Activated T-cell treated with anti-CD3 and anti-CD28 coated beads, Interleukin-2, amount 50 U/mL, for 72 hours (primary cell): ENCODE measurements around the gene GET4. TPM values are rescaled to one million over a fixed set of nuclear protein-coding genes. Genes with fewer than 3 reads are reported as not detected.

Experiments
- ATAC-seq, 2 donors: fragments of 150-1000 bp; cut with Tn5 transposase; replicated peaks in 1 of 2; 2 replicates each; pipeline ENCODE4 v1.10.0; 2021; ENCODE audit warnings: moderate library complexity in 2 of 2, mild to moderate bottlenecking in 1 of 2
- DNase-seq, 2 donors: peaks; one replicate each; pipeline ENCODE4 v3.0.0; 2021 to 2022; ENCODE audit warnings: mixed read lengths in 1 of 2
- H3K27ac Mint-ChIP-seq: one replicate; pipeline ENCODE4 v1.8.0; 2022; ENCODE audit warnings: mild to moderate bottlenecking, moderate library complexity, mixed read lengths
- H3K27me3 Mint-ChIP-seq: one replicate; pipeline ENCODE4 v1.8.0; 2022; ENCODE audit warnings: low read depth, mixed read lengths
- H3K36me3 Mint-ChIP-seq, 2 donors: one replicate each; pipeline ENCODE4 v1.8.0; 2022; ENCODE audit warnings: mixed read lengths in 2 of 2, mild to moderate bottlenecking in 1 of 2; ENCODE audit not compliant: insufficient read depth in 2 of 2
- H3K4me1 Mint-ChIP-seq: one replicate; pipeline ENCODE4 v1.8.0; 2022; ENCODE audit warnings: low read depth, mixed read lengths
- H3K4me3 Mint-ChIP-seq, 2 donors: one replicate each; pipeline ENCODE4 v1.8.0; 2022; ENCODE audit warnings: mild to moderate bottlenecking in 2 of 2, mixed read lengths in 2 of 2, moderate library complexity in 2 of 2
- H3K9me3 Mint-ChIP-seq, 2 donors: one replicate each; pipeline ENCODE4 v1.8.0; 2022; ENCODE audit warnings: mixed read lengths in 2 of 2
- total RNA-seq, 2 donors: library from RNA; stranded (reverse); gene quantifications; one replicate each; pipeline ENCODE4 v1.2.3, GENCODE V29; 2022

The GET4 gene
- total RNA-seq, 2 donors from 2014 or later: 33.8 to 34.9 TPM

DNA sequence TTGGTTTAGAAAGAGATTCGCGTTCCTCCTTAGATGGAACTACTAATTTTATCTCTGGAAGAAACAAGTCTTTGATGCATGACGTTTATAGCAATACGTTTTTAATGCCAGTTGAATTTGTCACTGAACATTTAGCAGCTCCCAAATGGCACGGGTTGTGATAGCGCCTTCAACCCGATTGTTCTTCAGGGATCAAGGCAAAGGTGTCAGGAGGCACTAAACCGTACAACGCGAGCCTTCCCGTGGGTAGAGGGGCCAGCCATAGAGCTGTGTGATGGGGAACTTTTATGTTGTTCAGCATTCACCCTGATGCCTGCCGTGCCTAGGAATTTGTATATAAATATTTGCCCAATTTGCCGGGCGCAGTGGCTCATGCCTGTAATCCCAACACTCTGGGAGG lies 3.4 kb downstream of the GET4 start:
- Mint-ChIP-seq H3K9me3 (no peaks in the 10 kb centered on the region), H3K27ac (no peak overlapping the region), H3K4me1 (peaks cover 22% of the 10 kb centered on the region), H3K27me3 (no peaks in the 10 kb centered on the region), H3K36me3 (peaks cover 2% of the 10 kb centered on the region in 2 donors), H3K4me3 (no peak overlapping the region)
- ATAC-seq (no peak), DNase-seq (no peak)

DNA sequence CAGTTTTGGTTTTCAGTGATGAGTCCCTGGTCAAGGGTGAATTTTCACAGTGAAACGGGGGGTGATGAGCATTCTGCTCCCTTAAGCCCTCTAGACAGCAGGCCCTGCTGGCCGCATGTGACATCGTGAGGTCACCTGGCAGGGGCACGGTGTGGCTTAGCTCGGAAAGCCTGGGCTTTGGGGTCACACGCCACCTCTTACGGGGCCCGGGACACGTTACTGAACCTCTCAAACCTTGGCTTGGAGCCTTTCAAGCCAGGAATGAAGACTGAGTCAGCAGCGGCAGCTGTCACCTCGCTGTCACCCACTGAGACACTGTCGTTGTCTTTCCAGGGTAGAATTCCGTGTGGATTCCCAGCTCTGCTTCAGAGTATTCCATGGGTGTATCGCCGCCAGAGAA lies 4.1 kb downstream of the GET4 start:
- Mint-ChIP-seq H3K27me3 (no peaks in the 10 kb centered on the region), H3K4me1 (peaks cover 22% of the 10 kb centered on the region), H3K27ac (no peak overlapping the region), H3K9me3 (no peaks in the 10 kb centered on the region), H3K36me3 (peaks cover 2% of the 10 kb centered on the region in 2 donors), H3K4me3 (no peak overlapping the region)
- DNase-seq (no peak), ATAC-seq (no peak)

DNA sequence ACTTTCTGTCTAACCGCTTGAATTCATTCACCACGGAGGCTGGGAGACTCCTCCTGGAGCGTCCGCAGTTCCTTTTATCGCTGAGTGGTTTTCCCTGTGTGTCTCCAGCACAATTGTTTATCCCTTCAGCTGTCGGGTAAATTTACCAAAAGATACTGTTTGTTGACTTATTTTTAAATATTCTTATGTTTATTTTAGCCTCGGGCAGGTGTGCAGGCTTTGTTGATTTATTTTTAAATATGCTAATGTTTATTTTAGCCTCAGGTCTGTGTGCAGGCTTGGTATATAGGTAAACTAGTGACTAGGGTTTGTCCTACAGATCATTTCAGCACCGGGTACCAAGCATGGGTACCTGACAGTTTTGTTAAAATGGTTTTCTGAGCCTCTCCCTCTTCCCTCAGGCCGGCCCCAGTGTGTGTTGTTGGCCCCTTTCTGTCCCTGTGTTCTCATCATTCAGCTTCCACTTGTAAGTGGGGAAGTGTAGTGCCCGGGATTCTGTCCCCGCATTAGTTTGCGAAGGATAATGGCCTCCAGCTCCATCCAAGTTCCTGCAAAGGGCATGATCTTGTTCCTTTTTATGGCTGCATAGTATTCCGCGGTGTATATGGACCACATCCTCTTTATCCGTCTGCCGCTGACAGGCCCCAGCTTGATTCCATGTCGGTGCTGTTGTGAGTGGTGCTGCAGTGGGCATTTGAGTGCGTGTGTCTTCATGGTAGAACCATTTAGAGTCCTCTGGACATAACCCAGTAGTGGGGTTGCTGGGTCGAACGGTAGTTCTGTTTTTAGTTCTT lies 5.3 kb downstream of the GET4 start:
- H3K4me1 Mint-ChIP-seq: peaks cover 22% of the 10 kb centered on the region
- ATAC-seq (no peak), DNase-seq (no peak)
- peaks cover 2% of the 10 kb centered on the region in 2 donors for H3K36me3 Mint-ChIP-seq
- H3K27me3 Mint-ChIP-seq: no peaks in the 10 kb centered on the region
- no peaks in the 10 kb centered on the region for H3K9me3 Mint-ChIP-seq
- H3K27ac Mint-ChIP-seq: no peak overlapping the region
- no peak overlapping the region for H3K4me3 Mint-ChIP-seq

DNA sequence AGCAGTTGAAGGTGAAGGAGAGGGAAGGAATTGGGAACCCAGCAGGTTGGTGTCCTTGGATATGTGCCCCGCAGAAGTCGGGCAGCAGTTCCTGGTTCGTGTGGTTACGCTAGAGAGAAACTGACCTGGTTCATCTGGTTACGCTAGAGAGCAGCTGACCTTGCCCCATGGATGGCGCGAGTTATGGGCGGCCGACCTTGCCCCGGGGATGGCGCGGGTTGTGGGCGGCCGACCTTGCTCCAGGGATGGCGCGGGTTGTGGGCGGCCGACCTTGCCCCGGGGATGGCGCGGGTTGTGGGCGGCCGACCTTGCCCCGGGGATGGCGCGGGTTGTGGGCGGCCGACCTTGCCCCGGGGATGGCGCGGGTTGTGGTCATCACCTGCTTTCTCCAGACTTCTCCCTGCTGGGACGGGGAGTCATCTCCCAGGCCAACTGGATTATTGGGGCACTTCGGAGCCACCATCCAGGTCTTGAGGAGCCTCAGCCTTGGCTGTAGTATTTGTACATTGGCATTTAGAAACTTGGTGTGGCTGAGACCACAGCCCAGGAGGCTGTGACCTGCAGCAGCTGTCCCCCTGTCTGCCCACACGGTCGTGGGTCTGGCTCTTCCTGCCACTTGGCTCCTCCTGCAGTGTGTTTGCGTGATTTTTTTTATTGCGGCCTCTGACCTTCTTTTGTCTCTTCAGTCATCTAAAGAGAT lies 6.1 kb downstream of the GET4 start:
- Mint-ChIP-seq H3K36me3 (no peaks in the 10 kb centered on the region), H3K4me3 (no peak overlapping the region), H3K4me1 (peaks cover 22% of the 10 kb centered on the region), H3K9me3 (no peaks in the 10 kb centered on the region), H3K27ac (no peak overlapping the region), H3K27me3 (no peaks in the 10 kb centered on the region)
- no peak for DNase-seq
- no peak for ATAC-seq

DNA sequence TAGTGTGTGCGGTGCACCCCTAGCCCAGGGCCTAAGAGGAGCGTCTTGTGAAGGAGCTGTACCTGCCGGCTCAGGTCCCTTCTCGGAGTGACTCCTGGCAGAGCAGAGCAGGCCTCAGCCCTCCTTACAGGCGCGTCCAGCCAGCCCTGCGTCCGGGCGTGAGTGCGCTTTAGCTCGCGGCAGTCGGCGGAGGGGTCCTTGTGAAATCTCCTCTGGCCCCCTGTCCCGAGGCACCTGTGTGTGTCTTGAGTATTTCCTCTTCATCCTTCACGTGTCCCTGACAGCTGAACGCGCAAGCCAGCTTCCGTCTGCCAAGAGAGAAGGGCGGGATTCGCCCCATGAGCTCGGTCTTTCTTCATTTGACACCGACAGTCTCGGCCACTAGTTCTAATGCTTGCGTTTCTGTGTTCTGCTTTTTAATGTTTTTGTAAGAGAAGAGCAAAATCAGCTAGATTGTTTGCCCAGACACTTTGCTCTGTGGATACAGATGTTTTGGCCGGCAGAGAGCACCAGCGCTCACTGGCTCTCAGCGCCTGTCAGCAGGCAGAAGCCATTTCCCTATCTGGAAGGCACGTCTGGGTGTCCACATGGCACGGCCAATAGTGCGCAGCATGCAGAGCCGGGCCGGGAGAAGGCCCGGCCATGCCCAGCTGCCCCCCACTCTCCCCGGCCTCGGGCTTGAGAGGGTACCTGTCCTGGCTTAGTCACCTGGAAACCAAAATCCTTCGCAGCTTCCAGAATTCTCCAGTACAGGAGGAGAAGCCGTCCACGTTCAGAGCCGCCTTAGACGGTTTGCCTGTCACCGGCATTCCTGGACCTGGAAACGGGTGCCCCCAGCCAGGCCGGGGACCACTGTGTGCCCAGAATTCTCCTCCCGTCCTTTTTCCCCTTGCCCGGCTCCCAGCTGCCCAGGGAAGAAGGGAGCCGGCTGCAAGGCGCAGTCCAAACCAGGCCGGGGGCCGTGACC lies 7.0 kb downstream of the GET4 start:
- Mint-ChIP-seq H3K36me3 (no peaks in the 10 kb centered on the region), H3K4me3 (no peak overlapping the region), H3K27me3 (no peaks in the 10 kb centered on the region), H3K27ac (no peak overlapping the region), H3K9me3 (no peaks in the 10 kb centered on the region), H3K4me1 (peaks cover 17% of the 10 kb centered on the region)
- DNase-seq: no peak
- ATAC-seq: no peak

DNA sequence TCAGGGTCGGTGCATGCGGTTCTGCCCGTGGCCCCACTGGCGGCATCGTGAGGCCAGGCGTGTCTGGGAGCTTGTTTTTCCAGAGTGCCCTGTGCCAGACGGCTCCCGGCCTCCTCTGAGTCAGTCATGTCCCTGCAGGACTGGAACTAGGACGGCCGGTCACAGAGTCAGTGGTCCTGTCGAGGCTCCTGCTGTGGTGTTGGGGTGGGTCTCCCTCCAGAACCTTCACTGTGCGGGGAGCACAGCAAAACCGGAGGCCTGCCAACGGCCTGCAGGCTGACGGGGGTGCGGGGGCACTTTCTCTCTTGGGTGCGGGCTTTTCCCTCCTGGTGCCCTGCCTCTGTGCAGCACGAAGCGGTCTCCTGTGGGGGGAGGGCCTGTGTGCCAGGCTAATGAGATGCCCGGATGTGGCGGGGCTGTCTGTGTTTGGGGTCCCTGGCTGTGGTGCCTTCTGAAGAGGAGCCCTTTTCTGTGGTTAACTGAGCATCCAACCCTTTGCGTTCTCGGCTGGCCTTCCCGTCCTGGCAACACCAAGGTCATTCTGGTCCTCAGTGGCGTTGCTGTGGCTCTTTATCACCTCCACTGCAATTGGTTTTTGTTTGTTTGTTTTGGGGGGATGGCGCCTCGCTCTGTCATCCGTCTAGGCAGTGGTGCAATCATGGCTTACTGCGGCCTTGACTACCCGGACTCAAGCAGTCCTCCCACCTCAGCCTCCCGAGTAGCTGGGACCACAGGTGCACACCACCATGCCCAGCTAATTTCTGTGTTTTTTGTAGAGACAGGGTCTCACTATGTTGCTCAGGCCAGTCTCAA lies 8.0 kb downstream of the GET4 start:
- H3K36me3 Mint-ChIP-seq: no peaks in the 10 kb centered on the region
- H3K27ac Mint-ChIP-seq: no peak overlapping the region
- no peaks in the 10 kb centered on the region for H3K9me3 Mint-ChIP-seq
- no peak for ATAC-seq
- no peaks in the 10 kb centered on the region for H3K27me3 Mint-ChIP-seq
- H3K4me1 Mint-ChIP-seq: peaks cover 9% of the 10 kb centered on the region
- no peak overlapping the region for H3K4me3 Mint-ChIP-seq
- DNase-seq: no peak

DNA sequence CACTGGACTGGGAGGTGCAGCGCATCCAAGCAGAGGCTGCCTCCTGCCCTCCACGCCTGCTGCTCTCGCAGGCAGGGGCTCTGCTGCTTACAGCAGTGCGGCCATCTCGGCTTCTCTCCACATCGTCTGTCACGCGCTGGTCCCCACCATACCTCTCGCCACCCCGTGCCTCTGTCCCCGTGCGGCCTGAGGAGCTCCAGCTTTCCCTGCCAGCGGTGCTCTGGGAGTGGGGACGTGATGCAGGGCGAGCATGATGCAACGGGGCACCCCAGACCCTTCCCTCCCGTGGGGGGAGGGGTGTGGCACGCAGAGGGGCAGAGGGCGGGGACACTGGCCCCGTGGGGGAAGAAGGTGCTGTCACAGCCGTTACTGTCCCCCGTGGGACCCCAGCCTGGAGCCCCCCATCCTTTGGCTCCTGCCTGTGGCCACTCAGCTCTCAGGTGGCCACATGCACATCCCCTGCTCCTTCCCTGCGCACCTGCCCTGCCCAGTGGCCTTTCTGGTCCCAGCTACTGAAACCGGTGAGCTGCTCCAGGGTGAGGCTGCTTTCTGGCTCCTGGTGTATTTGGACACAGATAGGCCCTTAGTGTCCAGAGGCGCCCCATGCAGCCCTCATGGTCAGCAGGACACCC lies 9.0 kb downstream of the GET4 start:
- no peaks in the 10 kb centered on the region for H3K9me3 Mint-ChIP-seq
- H3K36me3 Mint-ChIP-seq: no peaks in the 10 kb centered on the region
- peaks cover 3% of the 10 kb centered on the region for H3K4me1 Mint-ChIP-seq
- H3K27ac Mint-ChIP-seq: no peak overlapping the region
- no peaks in the 10 kb centered on the region for H3K27me3 Mint-ChIP-seq
- ATAC-seq (no peak), DNase-seq (no peak)
- no peak overlapping the region for H3K4me3 Mint-ChIP-seq

DNA sequence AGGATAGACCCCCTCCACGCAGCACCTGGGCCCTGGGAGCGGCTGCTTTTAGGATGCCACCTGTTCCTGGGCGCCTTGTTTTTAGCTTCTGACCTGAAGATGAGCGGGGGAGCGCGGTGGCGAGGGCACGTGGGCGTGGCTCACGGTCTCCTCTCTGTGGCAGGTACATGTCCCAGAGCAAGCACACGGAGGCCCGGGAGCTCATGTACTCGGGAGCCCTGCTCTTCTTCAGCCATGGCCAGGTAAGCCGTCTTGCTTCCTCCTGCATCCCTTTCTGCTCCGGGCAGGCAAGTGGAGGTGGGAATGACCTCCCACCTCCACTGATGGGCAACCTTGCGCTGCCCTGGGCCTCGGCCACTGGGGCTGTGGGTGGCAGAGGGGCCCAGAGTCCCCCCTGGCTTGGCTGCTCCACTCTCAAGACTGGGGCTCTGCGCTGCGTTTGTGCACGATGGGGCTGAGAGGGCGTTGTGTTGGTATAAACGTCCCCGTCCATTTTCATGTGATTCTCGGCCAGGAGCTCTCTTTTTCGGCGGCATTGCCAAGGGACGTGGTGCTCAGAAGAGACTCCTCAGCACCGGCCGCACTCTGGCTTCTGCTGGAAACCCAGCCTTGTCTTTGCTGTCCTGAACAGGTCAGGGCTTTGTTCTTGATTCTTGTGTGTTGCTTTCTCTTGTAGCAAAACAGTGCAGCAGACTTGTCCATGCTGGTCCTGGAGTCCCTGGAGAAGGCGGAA lies 9.7 kb downstream of the GET4 start:
- ATAC-seq (no peak), DNase-seq (no peak)
- Mint-ChIP-seq H3K4me3 (no peak overlapping the region), H3K27me3 (no peaks in the 10 kb centered on the region), H3K4me1 (no peaks in the 10 kb centered on the region), H3K9me3 (no peaks in the 10 kb centered on the region), H3K36me3 (peaks cover 0 to under 1% of the 10 kb centered on the region in 2 donors), H3K27ac (no peak overlapping the region)

DNA sequence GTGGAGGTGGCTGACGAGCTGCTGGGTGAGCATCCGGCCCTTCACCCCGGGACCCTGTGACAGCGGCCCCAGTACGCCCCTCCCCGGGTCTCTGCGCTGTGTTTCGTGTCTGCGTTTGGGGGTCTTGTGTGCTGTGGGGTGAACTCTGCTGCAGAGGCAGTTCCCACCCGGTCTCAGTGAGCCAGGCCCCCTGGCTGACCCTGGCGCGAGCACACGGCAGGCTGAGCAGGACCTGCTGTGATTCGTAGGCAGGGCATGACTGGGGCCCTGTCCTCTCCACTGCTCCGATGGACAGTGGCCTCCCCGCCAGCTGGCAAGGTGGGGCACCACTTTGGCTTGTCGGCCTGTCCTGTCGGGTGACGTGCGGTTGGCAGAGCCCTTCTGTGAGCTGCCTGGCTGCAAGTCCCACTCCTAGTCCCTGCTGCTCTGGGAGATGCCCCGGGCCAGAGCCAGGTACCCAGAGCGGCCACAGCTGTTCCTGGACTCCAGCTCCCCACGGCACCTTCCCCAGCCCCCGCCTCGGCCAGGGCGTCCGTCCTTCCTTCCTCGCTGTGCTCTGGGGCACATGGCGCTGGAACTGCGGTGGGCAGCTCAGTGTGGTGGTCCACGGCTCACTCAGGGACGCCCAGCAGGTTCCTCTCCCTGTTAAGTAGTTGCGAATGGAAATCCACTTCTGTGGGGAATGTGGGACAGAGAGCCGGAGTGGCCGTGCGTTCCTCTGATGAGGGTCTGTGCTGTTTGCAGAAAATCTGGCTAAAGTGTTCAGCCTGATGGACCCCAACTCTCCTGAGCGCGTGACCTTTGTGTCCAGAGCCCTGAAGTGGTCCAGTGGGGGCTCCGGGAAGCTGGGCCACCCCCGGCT lies 10.5 kb downstream of the GET4 start:
- peaks cover 0 to 2% of the 10 kb centered on the region in 2 donors for H3K36me3 Mint-ChIP-seq

DNA sequence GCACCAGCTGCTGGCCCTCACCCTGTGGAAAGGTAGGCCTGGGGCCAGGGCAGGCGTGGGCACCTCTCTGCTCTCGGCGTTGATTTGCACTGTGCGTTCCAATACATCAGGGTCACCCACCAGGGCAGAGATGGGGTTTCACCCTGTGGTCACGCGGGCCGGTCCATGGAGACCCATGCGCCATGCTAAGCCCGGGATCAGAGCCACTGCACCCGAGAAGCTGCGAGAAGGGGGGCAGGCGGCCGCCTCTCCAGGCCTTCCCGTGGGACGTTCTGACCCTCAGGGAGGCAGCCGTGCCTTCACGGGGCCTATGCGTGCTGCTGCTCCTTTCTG lies 11.1 kb downstream of the GET4 start:
- H3K4me1 Mint-ChIP-seq: no peaks in the 10 kb centered on the region
- ATAC-seq (no peak), DNase-seq (no peak)
- peaks cover 2 to 5% of the 10 kb centered on the region in 2 donors for H3K36me3 Mint-ChIP-seq
- no peak overlapping the region for H3K4me3 Mint-ChIP-seq
- H3K27me3 Mint-ChIP-seq: no peaks in the 10 kb centered on the region
- H3K27ac Mint-ChIP-seq: no peak overlapping the region
- H3K9me3 Mint-ChIP-seq: no peaks in the 10 kb centered on the region

More for the DNA sequence above, 10.5 kb downstream of the GET4 start:
- Mint-ChIP-seq H3K4me3 (no peak overlapping the region), H3K9me3 (no peaks in the 10 kb centered on the region), H3K27ac (no peak overlapping the region), H3K27me3 (no peaks in the 10 kb centered on the region), H3K4me1 (no peaks in the 10 kb centered on the region)
- ATAC-seq: no peak
- no peak for DNase-seq
